MCF 10A (cell line): Measurements from ENCODE around the gene ATP5PO. TPM values are rescaled to one million over a fixed set of nuclear protein-coding genes. Genes with fewer than 3 reads are reported as not detected.

Experiments
- BruUV-seq: library from RNA; stranded (reverse); fragments of 400-500 nt; replicated peaks from 2 replicates; lab custom pipeline; 2021; lab: Mats Ljungman, UMichigan
- CTCF ChIA-PET: fragments of 300-600 bp; sonication (Branson Sonifier 250); formaldehyde crosslinking; extraction: SDS; loops from one replicate; lab custom pipeline; 2021; ENCODE audit warnings: antibody characterized with exemption, inconsistent platforms; lab: Yijun Ruan, JAX
- POLR2A ChIA-PET: fragments of 300-600, 350-650 bp; sonication (Branson Sonifier 250); formaldehyde crosslinking; extraction: SDS; loops from one replicate; lab custom pipeline; 2020; ENCODE audit warnings: antibody characterized with exemption, inconsistent platforms; lab: Yijun Ruan, JAX
- DNase-seq: peaks from one replicate; pipeline ENCODE4 v3.0.0-alpha.2; 2018; ENCODE audit not compliant: unreplicated experiment
- H3K27ac Mint-ChIP-seq: one replicate; pipeline ENCODE4 v1.8.0; 2022; ENCODE audit warnings: mild to moderate bottlenecking, low read depth, mixed read lengths; ENCODE audit not compliant: unreplicated experiment
- H3K27me3 Mint-ChIP-seq: one replicate; pipeline ENCODE4 v1.8.0; 2022; ENCODE audit warnings: mixed read lengths; ENCODE audit not compliant: insufficient read depth, unreplicated experiment
- H3K36me3 Mint-ChIP-seq: one replicate; pipeline ENCODE4 v1.8.0; 2022; ENCODE audit warnings: mild to moderate bottlenecking, moderate library complexity, mixed read lengths; ENCODE audit not compliant: insufficient read depth, unreplicated experiment
- H3K4me1 Mint-ChIP-seq: one replicate; pipeline ENCODE4 v1.8.0; 2022; ENCODE audit warnings: mixed read lengths; ENCODE audit not compliant: insufficient read depth, unreplicated experiment
- H3K4me3 Mint-ChIP-seq: one replicate; pipeline ENCODE4 v1.8.0; 2022; ENCODE audit warnings: mild to moderate bottlenecking, moderate library complexity, mixed read lengths; ENCODE audit not compliant: unreplicated experiment
- H3K9me3 Mint-ChIP-seq: one replicate; pipeline ENCODE4 v1.8.0; 2022; ENCODE audit warnings: mixed read lengths; ENCODE audit not compliant: unreplicated experiment
- CTCF ChIP-seq: fragments of 200-600 bp; IDR thresholded peaks from one replicate; pipeline ENCODE4 v1.8.0; 2022; ENCODE audit warnings: antibody characterized with exemption, mild to moderate bottlenecking; ENCODE audit not compliant: unreplicated experiment
- intact Hi-C: fragments of 100-400 bp; cut with micrococcal nuclease; formaldehyde crosslinking; loops from 2 replicates; pipeline ENCODE4 v1.14.1; 2022
- total RNA-seq: library from RNA; stranded (reverse); gene quantifications from 2 replicates; pipeline ENCODE4 v1.2.3, GENCODE V29; 2022

Gene ATP5PO
- total RNA-seq, 1 experiment from 2014 or later, result 196 TPM

- no TSS peak for BruUV-seq
- Mint-ChIP-seq H3K4me1 (peaks cover 36% of the 10 kb centered on the region), H3K36me3 (no peaks in the 10 kb centered on the region), H3K27ac (peak overlapping the region; percentile 96), H3K27me3 (no peaks in the 10 kb centered on the region), H3K9me3 (peaks cover 7% of the 10 kb centered on the region), H3K4me3 (no peak overlapping the region)
- no peak for TF ChIP-seq CTCF
- ChIA-PET CTCF (interaction anchor here (0.6 to 1.5 kb wide), 5 partner anchors 14 to 752 kb away, joined by 3 to 4 read pairs (median 3); no protein-coding TSS in a partner anchor), POLR2A (interaction anchor here (0.8 to 3.7 kb wide), 9 partner anchors 8 to 126 kb away, joined by 3 to 45 read pairs (median 6); partner anchors contain the start of genes MRPS6 and SLC5A3)
- no peak for DNase-seq
- intact Hi-C loops, result no loop called here
Observed at GRCh38 chr21:33948951-33949444, 33.4 kb upstream of the ATP5PO start.

GRCh38 chr21:33948096-33948950 lies 32.7 kb upstream of the ATP5PO start:
- intact Hi-C loops, result no loop called here
- ChIA-PET POLR2A (interaction anchor here (0.5 to 3.7 kb wide), 17 partner anchors 9 to 162 kb away, joined by 3 to 45 read pairs (median 6); partner anchors contain the start of genes MRPS6 and SLC5A3), CTCF (interaction anchor here (0.6 to 1.5 kb wide), 5 partner anchors 22 to 683 kb away, joined by 3 to 5 read pairs (median 3); no protein-coding TSS in a partner anchor)
- DNase-seq, result no peak
- H3K4me3 Mint-ChIP-seq, result peak overlapping the region; percentile 74
- peak overlapping the region; percentile 96 for H3K27ac Mint-ChIP-seq
- no peaks in the 10 kb centered on the region for H3K36me3 Mint-ChIP-seq
- peaks cover 36% of the 10 kb centered on the region for H3K4me1 Mint-ChIP-seq
- H3K9me3 Mint-ChIP-seq, result peaks cover 7% of the 10 kb centered on the region
- no TSS peak for BruUV-seq
- H3K27me3 Mint-ChIP-seq, result no peaks in the 10 kb centered on the region
- TF ChIP-seq CTCF, result no peak

GRCh38 chr21:33947451-33948095 lies 32.0 kb upstream of the ATP5PO start:
- H3K9me3 Mint-ChIP-seq, result peaks cover 7% of the 10 kb centered on the region
- peak overlapping the region; percentile 96 for H3K27ac Mint-ChIP-seq
- intact Hi-C loops, result loop anchor here (1.0 to 2.0 kb wide), 2 partner anchors 29 to 127 kb away; no protein-coding TSS in a partner anchor
- no peak for TF ChIP-seq CTCF
- peak; percentile 98 for DNase-seq
- H3K4me1 Mint-ChIP-seq, result peaks cover 36% of the 10 kb centered on the region
- H3K27me3 Mint-ChIP-seq, result no peaks in the 10 kb centered on the region
- ChIA-PET POLR2A (interaction anchor here (0.5 to 3.7 kb wide), 18 partner anchors 9 to 163 kb away, joined by 3 to 45 read pairs (median 6); partner anchors contain the start of genes MRPS6 and SLC5A3), CTCF (interaction anchor here (0.7 to 1.5 kb wide), 3 partner anchors 87 to 684 kb away, joined by 3 to 5 read pairs (median 4); no protein-coding TSS in a partner anchor)
- peak overlapping the region; percentile 74 for H3K4me3 Mint-ChIP-seq
- H3K36me3 Mint-ChIP-seq, result no peaks in the 10 kb centered on the region
- no TSS peak for BruUV-seq
